GM18861 (cell line): ENCODE data around the gene PHC1.
"Not testable (repeated sequence)": the region's sequence is repeated elsewhere in the genome, so short reads cannot be mapped to it uniquely, and the experiment has no call there.

Experiments used
- ATAC-seq: cut with Tn5 transposase; IDR thresholded peaks from one replicate; pipeline ENCODE4 v1.9.1; 2021; ENCODE audit not compliant: unreplicated experiment

The PHC1 gene

DNA sequence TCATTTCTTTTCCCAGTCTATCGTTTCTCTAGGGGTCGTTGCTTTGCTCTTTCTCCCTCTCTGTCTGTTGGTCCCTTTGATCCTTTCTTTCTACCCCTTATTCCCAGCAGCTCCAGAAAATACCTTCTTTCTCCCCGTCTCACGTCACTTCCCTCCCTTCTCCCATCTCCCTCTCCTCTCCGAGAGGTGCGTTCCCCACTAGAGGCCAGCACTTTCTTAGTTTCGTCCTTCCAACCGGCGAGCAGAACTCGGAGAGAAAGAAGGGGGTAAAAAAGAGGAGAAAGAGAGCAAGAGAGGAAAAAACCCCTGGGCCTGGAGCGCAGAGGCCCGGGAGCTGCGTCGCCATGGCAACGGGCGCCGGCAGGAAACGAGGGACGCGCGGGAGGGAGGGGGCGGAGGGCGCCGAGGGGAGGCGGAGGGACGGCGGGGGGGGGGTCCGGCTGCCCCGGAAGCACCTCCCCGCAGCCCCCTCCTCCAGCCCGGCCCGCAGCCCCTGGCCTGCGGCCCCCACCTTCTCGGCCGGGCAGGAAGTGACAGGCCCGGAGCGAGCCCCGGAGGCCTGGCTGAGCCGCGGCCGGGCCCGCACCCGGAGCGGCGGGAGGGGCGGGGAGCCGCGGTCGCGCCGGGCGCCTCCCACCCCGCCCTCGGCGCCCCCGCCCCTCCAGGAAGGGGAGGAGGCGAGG lies at the start of gene PHC1:
PHC1 (plus strand) TSS at position 477 of the 683 bp plus-strand sequence. CDS start 3,169 bp downstream, outside the sequence.
- ATAC-seq, result peak; percentile 45

DNA sequence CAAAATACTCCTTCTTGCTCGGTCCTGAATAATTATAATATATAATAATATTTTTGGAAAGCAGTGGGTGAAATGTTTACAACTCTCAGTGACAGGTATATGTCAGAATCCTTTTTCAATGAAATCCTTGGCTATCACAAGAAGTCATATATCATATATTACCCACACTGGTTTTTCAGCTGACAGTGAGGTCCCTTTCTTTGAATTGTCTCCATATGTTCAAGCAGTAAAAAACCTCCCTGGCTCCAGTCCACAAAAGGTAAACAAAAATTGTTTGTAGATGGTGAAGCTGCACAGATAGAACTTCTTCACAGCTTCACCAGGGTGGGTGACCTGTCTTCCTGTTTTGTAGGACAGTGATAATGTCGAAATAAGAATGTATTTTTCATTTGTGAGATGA lies 47.9 kb upstream of the PHC1 start:
- no peak for ATAC-seq

DNA sequence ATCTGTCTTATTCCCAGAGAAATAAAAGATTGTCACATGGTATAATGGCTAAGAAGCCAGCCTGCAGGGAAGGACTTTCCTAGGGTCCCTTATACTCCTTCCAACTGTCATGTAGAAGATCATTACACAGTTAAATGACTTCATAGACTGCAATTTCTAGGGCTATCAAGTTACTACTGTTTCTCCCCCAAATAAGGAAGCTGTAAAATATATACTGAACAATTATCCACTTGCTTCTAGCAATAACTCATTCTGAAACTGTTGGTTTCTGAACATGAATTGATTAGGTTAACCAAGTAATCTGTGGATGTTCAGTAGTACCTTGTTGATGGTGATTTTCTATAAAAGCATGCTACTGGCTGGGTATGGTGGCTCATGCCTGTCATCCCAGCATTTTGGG lies 47.3 kb upstream of the PHC1 start:
- no peak for ATAC-seq

DNA sequence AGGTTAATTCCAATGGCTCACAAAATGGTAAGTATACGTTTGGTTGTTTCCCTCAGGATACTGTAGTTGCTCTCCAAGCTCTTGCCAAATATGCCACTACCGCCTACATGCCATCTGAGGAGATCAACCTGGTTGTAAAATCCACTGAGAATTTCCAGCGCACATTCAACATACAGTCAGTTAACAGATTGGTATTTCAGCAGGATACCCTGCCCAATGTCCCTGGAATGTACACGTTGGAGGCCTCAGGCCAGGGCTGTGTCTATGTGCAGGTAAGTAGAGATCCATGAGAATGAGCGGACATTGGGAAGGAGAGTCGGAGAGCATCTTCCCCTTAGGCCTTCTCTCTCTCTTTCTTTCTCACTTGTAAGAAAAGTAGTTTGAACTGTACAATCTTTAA lies 46.5 kb upstream of the PHC1 start:
- ATAC-seq, result no peak

DNA sequence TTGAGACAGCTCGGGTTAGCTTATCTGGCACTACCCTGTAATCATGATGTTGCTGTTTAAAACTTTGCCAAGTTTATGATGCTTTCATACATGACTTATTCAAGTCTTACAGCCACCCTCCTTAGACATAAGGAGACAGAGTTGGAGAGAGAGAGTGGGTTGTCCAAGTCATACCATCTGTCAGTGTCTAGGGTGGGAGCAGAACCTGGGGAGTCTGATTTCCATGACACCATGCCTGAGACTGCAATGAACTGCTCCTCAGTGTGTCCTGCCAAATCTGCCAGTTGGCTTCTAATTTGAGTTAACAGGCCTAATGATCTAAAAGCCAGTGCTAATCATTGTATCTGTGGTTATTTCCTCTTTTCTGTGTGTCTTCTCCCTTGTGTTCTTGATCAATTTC lies 43.7 kb upstream of the PHC1 start:
- ATAC-seq, result no peak

DNA sequence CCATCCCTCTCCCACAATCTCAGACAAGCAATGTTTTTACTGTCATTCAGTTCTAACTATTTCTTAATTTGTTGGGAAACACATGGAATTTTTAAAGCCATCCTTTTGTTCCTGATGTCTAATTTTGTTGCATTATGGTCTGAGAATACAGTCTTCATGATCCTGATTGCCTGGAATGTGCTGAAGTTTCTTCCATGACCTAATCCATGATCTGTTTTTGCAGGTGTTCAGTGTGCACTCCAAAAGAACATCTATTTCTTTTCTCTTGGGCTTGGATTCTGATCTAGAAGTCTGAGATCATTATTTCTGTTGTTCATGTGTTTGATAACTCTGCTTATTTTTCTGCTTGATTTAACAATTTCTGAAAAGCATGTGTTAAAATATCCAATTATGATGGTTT lies 43.2 kb upstream of the PHC1 start:
- ATAC-seq, result no peak

DNA sequence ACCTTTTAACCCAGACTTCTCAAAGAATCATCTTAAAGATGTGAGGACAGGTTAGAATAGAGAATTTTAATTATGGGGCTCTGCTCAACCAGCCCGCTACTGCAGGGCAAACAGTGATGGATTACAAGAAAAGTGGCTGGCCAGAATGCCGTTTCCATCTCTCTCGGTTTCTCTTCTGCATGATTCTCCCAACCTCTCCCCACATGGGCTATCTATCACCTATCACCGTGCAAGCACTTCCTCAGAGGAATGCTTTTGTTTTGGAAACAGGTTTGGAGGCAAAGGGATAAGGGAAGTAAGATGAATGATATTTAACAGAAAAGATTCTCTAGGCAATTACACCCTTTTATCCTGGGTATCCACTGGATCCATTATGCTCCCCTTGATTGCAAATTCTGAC lies 37.4 kb upstream of the PHC1 start:
- ATAC-seq, result no peak

DNA sequence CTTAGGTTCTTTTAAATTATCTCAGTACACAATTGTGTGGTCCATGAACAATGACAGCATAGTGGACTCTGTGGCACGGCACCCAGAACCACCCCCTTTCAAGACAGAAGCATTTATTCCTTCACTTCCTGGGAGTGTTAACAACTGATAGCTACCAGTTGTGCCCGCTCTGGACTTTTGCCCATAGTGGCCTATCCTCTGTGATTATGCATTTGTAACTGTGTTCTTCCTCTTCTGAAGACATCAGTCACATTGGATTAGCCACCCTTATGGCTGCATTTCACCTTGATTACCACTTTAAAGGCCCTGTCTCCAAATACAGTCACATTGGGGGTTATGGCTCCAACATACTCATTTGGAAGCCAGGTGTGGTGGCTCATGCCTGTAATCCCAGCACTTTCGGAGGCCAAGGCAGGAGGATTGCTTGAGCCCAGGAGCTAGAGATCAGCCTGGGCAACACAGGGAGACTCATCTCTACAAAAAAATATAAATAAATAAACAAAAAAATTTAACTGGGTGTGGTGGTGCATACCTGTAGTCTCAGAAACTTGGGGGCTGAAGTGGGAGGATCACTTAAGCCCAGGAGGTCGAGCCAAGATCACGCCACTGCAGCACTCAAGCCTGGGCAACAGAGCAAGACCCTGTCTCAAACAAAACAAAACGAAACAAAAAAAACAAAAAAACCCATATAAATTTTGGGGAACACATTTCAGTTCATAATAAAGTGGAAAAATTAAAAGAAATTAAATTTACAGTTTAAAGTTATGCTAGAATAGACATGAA lies 27.6 kb upstream of the PHC1 start:
- ATAC-seq, result no peak

DNA sequence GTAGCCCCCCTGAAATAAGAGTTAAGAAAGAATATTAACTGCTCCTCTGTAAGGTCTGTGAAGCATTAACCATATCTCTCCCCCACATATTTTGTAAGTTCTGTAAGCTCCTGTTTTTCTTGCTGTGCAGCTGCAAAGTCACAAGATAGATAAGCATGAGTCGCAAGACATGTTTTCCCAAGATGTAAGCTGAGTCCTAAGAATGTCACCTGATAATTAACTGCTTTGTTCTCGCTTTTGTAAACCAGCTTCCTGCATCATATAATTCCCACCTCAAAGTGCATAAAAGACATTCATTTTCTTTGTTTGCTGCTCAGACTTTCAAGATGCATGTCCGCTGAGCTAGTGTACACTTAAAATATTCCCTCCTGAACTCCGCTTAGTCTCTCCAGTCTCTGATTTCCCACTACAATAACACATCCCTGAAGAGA lies 27.0 kb upstream of the PHC1 start:
- no peak for ATAC-seq

DNA sequence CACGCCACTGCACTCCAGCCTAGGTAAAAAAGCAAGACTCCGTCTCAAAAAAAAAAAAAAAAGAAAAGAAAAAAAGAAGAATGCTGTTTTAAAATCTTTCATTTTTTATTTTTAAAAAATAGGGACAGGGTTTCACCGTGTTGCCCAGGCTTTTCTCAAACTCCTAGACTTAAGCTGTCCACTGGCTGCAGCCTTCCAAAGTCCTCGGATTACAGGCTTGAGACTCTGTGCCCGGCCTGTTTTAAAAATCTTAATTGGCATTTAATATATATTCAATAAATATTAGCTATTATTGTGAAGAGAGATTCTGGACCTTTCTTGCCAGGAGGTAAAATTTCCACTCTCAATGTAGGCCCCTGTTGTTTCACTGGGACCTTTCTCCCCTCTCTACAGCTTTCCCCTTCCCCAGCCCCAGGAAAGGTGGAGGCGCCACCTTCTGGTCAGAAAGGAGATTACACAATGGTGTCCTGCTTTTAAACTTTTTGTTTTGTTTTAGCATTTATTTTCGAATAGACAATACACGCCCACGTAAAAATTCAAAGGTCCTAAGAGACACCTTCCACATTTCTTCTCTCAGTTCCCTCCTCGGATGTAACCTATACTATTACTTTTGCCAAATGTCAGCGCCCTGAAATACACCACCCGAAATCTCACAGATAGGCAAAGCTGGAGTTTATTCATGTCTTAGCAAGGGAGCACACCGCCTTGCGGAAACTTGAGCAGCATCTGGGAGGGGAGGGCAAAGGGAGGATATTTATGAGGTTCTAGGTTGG lies 23.8 kb upstream of the PHC1 start:
- ATAC-seq, result no peak

DNA sequence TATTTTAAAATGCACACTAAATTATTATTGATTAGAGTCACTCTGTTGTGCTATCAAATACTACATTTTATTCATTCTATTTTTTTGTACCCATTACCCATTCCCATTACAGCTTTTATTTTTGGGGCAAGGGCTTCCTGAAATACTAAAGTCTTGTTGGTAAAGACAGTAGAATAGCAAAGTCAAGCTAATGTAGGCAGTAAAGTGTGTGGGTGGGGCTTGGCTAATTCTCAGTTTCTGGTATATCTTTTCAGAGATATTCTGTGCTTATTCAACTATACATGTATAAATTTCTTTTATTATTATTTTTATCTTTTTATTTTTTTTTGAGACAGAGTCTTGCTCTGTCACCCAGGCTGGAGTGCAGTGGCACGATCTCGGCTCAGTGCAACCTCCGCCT lies 22.3 kb upstream of the PHC1 start:
- ATAC-seq, result no peak

DNA sequence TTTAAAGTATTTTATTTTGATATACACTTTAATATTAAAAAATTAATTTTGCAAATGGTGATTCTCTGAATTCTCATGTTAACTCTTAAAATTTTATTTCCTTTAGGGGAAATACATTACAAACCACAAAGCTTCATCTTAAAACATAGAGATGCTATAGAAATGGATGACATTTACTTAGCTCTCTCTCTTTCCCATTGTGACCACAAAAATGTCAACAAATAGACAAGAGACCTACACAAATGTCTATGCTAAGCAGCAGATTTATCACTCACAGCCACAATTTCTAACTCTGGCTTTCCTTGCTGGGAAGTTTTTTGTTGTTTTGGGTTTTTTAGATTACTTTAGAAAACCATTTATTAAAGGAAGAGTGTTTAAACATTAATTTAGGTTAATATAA lies 19.9 kb upstream of the PHC1 start:
- ATAC-seq, result no peak

DNA sequence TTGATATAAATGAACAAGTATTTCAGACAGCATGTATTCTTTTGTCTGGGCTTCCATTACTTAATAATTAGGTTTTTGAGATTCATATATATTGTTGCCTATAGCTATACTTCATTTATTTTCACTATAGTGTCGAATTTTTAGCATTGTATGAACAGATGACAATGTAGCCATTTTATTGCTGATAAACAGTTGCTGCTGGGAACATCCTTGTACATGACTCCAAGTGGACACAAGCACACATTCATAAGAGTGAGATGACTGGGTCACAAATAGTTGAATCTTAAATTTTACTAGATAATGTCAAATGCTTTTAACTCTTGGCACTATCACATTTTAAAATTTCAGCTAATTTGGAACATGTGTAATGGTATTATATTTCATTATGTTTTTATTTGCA lies 19.3 kb upstream of the PHC1 start:
- ATAC-seq, result no peak

DNA sequence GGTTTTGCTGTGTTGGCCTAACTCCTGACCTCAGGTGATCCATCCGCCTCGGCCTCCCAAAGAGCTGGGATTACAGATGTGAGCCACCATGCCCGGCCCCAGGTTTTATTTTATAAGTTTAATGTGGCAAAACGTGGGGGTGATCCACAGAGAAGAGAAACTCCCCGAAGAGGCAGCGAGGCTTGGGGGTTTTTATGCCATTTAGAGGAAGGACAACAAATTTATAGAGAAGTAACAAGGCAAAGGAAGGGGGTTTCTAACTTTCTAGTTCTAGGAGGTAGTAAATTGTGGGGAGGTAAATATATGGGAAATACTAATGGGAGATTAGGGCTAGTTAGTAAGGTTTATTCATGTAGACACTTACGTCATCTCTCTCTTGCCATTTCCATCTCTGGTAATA lies 17.2 kb upstream of the PHC1 start:
- no peak for ATAC-seq

DNA sequence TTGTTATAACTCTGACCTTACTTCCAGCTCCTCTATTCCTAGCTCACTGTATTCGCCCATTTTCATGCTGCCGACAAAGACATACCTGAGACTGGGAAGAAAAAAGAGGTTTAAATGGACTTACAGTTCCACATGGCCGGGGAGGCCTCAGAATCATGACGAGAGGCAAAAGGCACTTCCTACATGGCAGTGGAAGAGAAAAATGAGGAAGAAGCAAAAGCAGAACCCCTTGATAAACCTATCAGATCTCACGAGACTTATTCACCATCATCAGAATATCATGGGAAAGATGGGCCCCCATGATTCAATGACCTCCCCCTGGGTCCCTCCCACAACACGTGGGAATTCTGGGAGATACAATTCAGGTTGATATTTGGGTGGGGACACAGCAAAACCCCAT lies 14.5 kb upstream of the PHC1 start:
- ATAC-seq, result no peak

DNA sequence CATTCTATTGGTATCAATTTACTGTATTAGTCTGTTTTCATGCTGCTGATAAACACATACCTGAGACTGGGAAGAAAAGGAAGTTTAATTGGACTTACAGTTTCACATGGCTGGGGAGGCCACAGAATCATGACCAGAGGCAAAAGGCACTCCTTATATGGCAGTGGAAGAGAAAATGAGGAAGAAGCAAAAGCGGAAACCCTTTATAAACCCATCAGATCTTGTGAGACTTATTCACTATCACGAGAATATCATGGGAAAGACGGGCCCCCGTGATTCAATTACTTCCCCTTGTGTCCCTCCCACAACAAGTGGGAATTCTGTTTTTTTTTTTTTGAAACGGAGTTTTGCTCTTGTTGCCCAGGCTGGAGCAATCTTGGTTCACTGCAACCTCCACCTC lies 11.6 kb upstream of the PHC1 start:
- not testable (repeated sequence) for ATAC-seq

DNA sequence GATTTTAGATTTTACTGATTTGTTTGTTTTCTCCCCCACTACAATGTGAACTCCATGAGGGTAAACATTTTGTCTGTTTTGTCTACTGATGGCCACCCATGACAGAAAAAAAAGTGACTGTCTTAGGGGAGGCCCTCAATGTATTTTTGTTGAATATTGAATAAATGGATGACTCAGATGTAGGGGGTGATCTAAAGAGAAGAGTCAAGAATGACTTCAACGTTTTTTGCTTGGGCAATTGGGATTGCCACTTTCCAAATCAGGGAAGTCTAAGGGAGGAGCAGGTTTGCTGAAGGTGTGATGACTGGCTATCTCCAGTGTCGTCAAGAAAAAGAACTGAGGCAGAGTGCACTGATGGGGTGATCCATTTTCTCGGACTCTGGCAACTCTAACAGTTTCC lies 10.7 kb upstream of the PHC1 start:
- no peak for ATAC-seq

DNA sequence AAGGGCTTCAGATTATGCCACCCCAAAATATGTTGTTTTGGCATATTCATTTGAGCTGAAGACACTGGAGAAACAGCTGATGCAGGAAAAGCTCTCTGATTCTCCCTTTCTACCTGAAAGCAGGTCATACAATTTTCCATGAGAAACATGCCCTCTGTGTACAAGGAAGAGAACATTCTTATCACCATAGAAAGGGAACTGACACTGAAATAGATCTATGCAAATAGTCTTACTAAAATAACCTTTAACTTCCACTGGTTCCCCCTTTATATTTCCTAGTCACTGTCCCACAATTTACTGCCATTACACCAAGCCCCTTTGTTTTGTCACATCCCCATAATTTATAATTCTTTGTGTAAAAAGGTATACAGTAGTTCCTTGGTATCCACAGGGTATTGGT lies 9.6 kb upstream of the PHC1 start:
- ATAC-seq, result no peak

DNA sequence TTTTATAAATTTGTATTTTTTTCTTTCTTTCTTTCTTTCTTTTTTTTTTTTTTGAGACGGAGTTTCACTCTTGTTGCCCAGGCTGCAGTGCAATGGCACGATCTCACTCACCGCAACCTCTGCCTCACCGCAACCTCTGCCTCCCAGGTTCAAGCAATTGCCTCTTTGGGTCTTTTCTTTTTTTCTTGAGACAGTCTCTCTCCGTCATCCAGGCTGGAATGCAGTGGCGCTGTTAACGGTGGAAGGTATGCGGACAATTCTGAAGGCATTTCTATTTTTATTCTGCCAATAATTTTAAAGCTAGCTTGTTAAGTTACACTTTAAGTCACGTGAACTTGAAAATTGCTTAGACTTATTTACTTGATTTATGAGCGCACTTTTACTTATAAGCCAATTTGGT lies 8.8 kb upstream of the PHC1 start:
- ATAC-seq, result no peak

DNA sequence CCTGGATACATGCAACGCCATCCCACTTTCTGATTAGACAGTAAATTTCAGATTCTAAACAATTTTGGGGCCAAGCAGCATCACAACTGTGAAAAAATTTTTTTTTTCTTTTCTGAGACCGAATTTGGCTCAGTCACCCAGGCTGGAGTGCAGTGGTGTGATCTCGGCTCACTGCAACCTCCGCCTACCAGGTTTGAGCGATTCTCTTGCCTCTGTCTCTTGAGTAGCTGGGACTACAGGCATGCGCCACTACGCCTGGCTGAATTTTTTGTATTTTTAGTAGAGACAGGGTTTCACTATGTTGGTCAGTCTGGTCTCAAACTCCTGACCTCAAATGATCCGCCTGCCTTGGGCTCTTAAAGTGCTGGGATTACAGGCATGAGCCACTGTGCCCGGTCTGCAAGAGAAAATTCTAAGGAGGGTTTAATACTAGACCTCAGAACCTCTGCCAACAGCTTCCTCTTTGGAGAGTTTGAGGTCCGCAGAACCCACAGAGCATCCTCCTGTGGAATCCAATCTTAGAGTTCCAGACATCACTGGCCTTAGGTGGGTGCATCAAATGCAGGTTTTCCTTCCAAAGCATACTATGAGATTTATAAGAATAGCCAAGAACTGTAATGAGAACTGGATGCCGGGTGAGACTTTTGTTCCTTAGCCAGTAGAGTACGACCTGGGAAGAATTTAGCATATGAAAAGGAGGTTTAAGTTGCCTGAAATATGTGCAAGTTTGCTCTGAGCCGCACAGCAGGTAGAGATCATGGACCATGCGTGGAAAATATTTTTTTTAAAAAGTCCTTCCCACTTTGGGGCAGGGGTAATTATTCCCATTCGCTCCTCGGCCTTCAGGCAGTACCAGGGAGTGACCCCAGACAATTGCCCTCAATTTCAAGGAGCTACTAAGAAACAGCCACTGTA lies 7.8 kb upstream of the PHC1 start:
- ATAC-seq, result no peak

DNA sequence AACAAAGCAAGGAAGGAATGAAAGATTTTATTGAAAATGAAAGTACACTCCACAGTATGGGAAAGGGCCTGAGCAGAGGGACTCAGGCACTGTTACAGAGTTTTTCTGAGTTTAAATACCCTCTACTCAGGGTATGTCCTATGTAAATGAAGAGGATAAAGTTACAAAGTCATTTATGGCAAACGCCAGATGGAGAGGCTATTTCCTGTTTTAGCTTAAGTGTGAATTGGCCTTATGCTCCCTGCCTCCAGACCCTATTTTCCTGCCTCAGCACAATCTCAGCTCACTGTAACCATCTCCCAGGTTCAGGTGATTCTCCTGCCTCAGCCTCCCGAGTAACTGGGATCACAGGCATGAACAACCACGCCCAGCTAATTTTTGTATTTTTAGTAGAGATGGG lies 6.8 kb upstream of the PHC1 start:
- no peak for ATAC-seq
